RWPE2 (cell line): ENCODE results near the gene DOK6.
A peak's percentile ranks its signal among the peaks of the same experiment; 100 is the strongest.

ENCODE experiments used
- ATAC-seq: fragments of 200-7000 bp; cut with Tn5 transposase; 3 replicates; pipeline ENCODE4 v1.9.1; 2021; ENCODE audit warnings: low read depth
- DNase-seq: peaks from one replicate; pipeline ENCODE4 v3.0.0-alpha.2; 2020; ENCODE audit warnings: low spot score
- H3K27ac ChIP-seq: fragments of 450-650 bp; 2 replicates; pipeline ENCODE4 v1.5.1; 2017; ENCODE audit warnings: mild to moderate bottlenecking; ENCODE audit not compliant: poor library complexity, severe bottlenecking
- H3K27me3 ChIP-seq: fragments of 250-450 bp; sonication (Bioruptor Pico); 2 replicates; pipeline ENCODE4 v1.5.1; 2021; ENCODE audit warnings: mild to moderate bottlenecking, moderate library complexity; ENCODE audit not compliant: insufficient read depth, poor library complexity, severe bottlenecking
- H3K36me3 ChIP-seq: fragments of 250-450 bp; sonication (Bioruptor Pico); 2 replicates; pipeline ENCODE4 v1.5.1; 2020; ENCODE audit warnings: low read depth, mild to moderate bottlenecking, moderate library complexity
- H3K4me1 ChIP-seq: fragments of 250-450 bp; sonication (Bioruptor Pico); 2 replicates; pipeline ENCODE4 v1.5.1; 2021; ENCODE audit warnings: mild to moderate bottlenecking, moderate library complexity; ENCODE audit not compliant: insufficient read depth, poor library complexity, severe bottlenecking
- H3K4me3 ChIP-seq: fragments of 250-450 bp; sonication (Bioruptor Pico); 2 replicates; pipeline ENCODE4 v1.5.1; 2021; ENCODE audit warnings: mild to moderate bottlenecking, moderate library complexity; ENCODE audit not compliant: severe bottlenecking
- H3K9me3 ChIP-seq: fragments of 250-450 bp; sonication (Bioruptor Pico); 2 replicates; pipeline ENCODE4 v1.5.1; 2021; ENCODE audit warnings: mild to moderate bottlenecking, moderate library complexity; ENCODE audit not compliant: severe bottlenecking
- TF ChIP-seq, protein P1 (sequence below): fragments of 450-650 bp; IDR thresholded peaks from one replicate; pipeline ENCODE4 v1.5.1; 2017; ENCODE audit warnings: mild to moderate bottlenecking, moderate library complexity; ENCODE audit not compliant: poor library complexity, severe bottlenecking

Gene DOK6

DNA sequence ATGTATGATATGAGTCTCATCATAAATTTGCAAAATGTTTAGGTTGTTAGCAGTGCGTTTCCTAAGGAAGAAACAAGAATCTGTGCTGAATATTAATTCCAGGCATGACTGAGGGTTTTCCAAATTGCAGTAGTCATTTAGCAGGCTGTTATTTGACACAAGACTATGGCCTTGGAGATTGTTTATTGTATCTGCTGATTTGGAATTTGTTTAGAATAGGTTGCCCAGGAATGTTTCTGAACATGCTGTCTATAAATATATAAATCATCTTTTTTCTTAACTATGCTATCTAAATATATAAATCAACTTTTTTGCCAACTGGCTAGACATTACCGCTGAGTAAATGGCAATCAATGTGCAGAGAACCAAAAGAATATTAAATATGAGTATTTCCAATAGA is 90.9 kb downstream of the DOK6 start:
- DNase-seq: no peak

DNA sequence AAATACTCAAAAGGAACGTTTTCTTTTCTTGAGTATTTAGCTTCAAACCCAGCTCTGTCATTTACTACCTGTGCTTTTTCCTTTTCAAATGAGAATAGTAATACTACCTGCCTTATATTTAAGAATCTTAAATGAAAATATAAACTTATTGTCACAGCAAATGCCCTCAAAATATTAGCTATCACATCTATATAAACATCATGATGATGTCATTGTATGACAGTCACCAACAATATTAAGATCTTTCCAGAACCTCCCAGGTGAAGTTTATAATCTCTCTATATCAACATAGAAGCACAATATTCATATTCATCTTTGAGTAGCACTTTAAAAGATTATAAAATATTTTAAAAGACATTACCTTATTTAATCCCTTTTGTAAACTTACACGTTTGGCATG is 92.2 kb downstream of the DOK6 start:
- ATAC-seq: no peak
- Histone ChIP-seq H3K4me3 (no peak overlapping the region), H3K27me3 (no peaks in the 10 kb centered on the region), H3K36me3 (no peaks in the 10 kb centered on the region), H3K9me3 (no peaks in the 10 kb centered on the region), H3K27ac (no peak overlapping the region), H3K4me1 (no peaks in the 10 kb centered on the region)
- TF ChIP-seq, protein P1, sequence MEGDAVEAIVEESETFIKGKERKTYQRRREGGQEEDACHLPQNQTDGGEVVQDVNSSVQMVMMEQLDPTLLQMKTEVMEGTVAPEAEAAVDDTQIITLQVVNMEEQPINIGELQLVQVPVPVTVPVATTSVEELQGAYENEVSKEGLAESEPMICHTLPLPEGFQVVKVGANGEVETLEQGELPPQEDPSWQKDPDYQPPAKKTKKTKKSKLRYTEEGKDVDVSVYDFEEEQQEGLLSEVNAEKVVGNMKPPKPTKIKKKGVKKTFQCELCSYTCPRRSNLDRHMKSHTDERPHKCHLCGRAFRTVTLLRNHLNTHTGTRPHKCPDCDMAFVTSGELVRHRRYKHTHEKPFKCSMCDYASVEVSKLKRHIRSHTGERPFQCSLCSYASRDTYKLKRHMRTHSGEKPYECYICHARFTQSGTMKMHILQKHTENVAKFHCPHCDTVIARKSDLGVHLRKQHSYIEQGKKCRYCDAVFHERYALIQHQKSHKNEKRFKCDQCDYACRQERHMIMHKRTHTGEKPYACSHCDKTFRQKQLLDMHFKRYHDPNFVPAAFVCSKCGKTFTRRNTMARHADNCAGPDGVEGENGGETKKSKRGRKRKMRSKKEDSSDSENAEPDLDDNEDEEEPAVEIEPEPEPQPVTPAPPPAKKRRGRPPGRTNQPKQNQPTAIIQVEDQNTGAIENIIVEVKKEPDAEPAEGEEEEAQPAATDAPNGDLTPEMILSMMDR: no peak
- DNase-seq: no peak

More for the DNA sequence above, 90.9 kb downstream of the DOK6 start:
- TF ChIP-seq, protein P1: no peak
- Histone ChIP-seq H3K36me3 (no peaks in the 10 kb centered on the region), H3K27me3 (no peaks in the 10 kb centered on the region), H3K9me3 (no peaks in the 10 kb centered on the region), H3K4me3 (no peak overlapping the region), H3K27ac (no peak overlapping the region), H3K4me1 (no peaks in the 10 kb centered on the region)
- ATAC-seq: no peak

DNA sequence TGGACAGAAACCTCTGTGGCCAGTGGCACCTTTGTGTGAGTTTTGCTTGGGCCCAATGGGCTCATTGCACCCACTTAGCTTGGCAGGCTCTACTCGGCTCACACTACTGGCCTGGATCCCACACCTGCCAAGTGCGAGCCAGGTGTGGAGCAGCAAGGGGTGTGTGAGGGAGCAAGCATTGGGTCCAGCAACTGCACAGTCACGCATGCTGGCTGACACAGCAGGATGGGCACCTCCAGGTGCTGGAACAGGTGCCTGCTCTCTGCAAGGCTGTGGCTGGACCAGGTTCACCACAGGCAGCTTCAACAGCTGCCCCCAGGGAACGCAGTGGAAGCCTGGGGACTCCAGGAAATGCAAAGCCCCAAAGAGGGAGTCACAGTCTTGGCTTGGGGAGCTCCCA is 94.2 kb downstream of the DOK6 start:
- no peaks in the 10 kb centered on the region for H3K9me3 ChIP-seq
- ATAC-seq (no peak), DNase-seq (no peak)
- no peaks in the 10 kb centered on the region for H3K36me3 ChIP-seq
- no peak overlapping the region for H3K27ac ChIP-seq
- no peak overlapping the region for H3K4me3 ChIP-seq
- peaks cover 13% of the 10 kb centered on the region for H3K27me3 ChIP-seq
- TF ChIP-seq, protein P1: no peak
- H3K4me1 ChIP-seq: no peaks in the 10 kb centered on the region

DNA sequence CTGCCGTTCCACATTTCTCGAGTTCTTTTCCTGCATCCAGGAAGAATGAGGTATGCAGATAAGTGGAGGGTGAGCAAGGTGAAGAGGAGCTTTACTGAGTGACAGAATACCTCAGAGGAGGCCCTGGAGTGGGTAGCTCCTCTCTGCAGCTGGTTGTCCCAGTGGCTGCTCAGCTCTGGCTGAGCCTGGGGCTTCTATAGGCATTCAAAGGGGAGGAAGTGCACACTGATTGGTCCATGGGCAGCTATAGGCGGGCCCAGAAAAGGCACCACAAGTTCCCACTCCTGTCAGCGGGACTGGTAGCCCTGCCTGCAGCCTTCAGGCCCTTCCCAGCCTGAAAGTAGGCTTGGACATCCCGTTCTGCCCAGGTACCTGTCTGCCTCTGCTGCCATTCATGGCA is 94.7 kb downstream of the DOK6 start:
- TF ChIP-seq, protein P1: no peak
- Histone ChIP-seq H3K4me3 (no peak overlapping the region), H3K4me1 (no peaks in the 10 kb centered on the region), H3K27ac (no peak overlapping the region), H3K36me3 (no peaks in the 10 kb centered on the region), H3K9me3 (no peaks in the 10 kb centered on the region), H3K27me3 (peaks cover 18% of the 10 kb centered on the region)
- DNase-seq (peak; percentile 34), ATAC-seq (peak; percentile 31; the same call in 2 of the 3 replicates)

DNA sequence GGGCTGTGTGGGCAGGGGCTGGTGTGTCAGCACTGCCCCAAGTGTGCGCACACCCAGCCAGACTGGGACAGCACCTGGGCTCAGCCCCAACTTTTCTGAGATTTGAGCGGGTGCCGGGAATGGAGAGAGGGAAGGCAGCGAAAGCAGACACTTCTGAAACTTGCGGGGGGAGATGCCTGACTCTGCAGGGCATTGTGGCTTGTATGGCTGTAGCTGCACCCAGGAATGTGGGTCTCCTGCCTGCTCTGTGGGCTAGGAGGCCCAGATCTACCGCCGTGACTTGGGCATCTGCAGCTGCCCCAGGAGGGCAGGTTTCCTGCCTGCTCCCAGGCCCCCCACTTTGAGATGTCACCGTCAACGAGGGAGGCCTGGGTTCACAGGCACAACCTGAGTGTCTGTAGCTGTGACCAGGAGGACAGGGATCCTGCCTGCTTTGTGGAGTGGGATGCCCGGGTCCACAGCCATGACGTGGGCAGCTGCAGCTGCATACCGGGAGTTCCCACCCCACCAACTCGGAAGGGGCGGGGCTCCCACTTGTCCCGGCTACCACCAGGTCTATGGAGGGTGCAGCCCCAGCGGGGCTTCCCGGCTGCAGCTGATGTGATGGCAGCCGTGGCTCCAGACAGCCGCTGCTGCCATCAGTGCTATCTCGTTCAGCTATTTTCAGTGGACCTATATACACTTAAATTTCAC is 95.3 kb downstream of the DOK6 start:
- DNase-seq: no peak
- no peak for ATAC-seq
- Histone ChIP-seq H3K4me3 (no peak overlapping the region), H3K27ac (no peak overlapping the region), H3K4me1 (no peaks in the 10 kb centered on the region), H3K27me3 (peaks cover 20% of the 10 kb centered on the region), H3K36me3 (no peaks in the 10 kb centered on the region), H3K9me3 (no peaks in the 10 kb centered on the region)
- TF ChIP-seq, protein P1: no peak
